Smooth muscle cell (in vitro differentiated cells): ENCODE measurements around the gene SIRT3. TPM values are rescaled to one million over a fixed set of nuclear protein-coding genes. Genes with fewer than 3 reads are reported as not detected.
"Not testable (repeated sequence)": the region's sequence is repeated elsewhere in the genome, so short reads cannot be mapped to it uniquely, and the experiment has no call there.

Source experiments
- DNase-seq: peaks from one replicate; lab custom pipeline; 2025; ENCODE audit not compliant: unreplicated experiment; lab: John Stamatoyannopoulos, UW
- H2AFZ ChIP-seq: fragments of 200-600 bp; sonication (generic); 2 replicates; pipeline ENCODE4 v1.6.0; 2016; ENCODE audit warnings: antibody characterized with exemption, low read depth, mild to moderate bottlenecking
- H3F3A ChIP-seq: fragments of 200-600 bp; sonication (generic); 2 replicates; pipeline ENCODE4 v1.6.0; 2017; ENCODE audit warnings: antibody characterized with exemption, low read depth
- H3K27ac ChIP-seq: fragments of 200-600 bp; sonication (generic); 2 replicates; pipeline ENCODE4 v1.5.1; 2016; ENCODE audit warnings: low read depth, mild to moderate bottlenecking
- H3K27me3 ChIP-seq: fragments of 200-600 bp; sonication (generic); 2 replicates; pipeline ENCODE4 v1.6.1; 2016; ENCODE audit warnings: low read depth, mild to moderate bottlenecking
- H3K36me3 ChIP-seq: fragments of 200-600 bp; sonication (generic); 2 replicates; pipeline ENCODE4 v1.5.1; 2016; ENCODE audit warnings: low read depth
- H3K4me1 ChIP-seq: fragments of 200-600 bp; sonication (generic); 2 replicates; pipeline ENCODE4 v1.5.1; 2016; ENCODE audit warnings: low read depth
- H3K4me2 ChIP-seq: fragments of 200-600 bp; sonication (generic); 2 replicates; pipeline ENCODE4 v1.6.0; 2016; ENCODE audit warnings: mild to moderate bottlenecking
- H3K4me3 ChIP-seq: fragments of 200-600 bp; sonication (generic); 2 replicates; pipeline ENCODE4 v1.5.1; 2016; ENCODE audit warnings: mild to moderate bottlenecking
- H3K79me2 ChIP-seq: fragments of 200-600 bp; sonication (generic); 2 replicates; pipeline ENCODE4 v1.6.0; 2016; ENCODE audit warnings: low read depth, mild to moderate bottlenecking
- H3K9ac ChIP-seq: fragments of 200-600 bp; sonication (generic); 2 replicates; pipeline ENCODE4 v1.6.0; 2016; ENCODE audit warnings: low read depth
- H3K9me3 ChIP-seq: fragments of 200-600 bp; sonication (generic); replicated peaks from 2 replicates; pipeline ENCODE4 v1.5.1; 2016; ENCODE audit warnings: low read depth
- H4K20me1 ChIP-seq: fragments of 200-600 bp; sonication (generic); 2 replicates; pipeline ENCODE4 v1.6.0; 2016; ENCODE audit warnings: low read depth
- CTCF ChIP-seq: fragments of 200-600 bp; sonication (generic); IDR thresholded peaks from 2 replicates; pipeline ENCODE4 v1.5.1; 2017; ENCODE audit warnings: borderline replicate concordance, mild to moderate bottlenecking, antibody characterized with exemption; ENCODE audit not compliant: insufficient read depth, poor library complexity, severe bottlenecking
- WGBS: methylation state at CpG from one replicate; pipeline ENCODE4 v1.1.7; 2016; ENCODE audit warnings: low lambda C conversion rate; 5-methylcytosine and 5-hydroxymethylcytosine counted together
- polyA plus RNA-seq: library from polyadenylated mRNA; unstranded; fragments of >200 nt; fragmentation: Nextera tagmentation; extraction: Ambion mirVana; gene quantifications from 2 replicates; pipeline ENCODE4 v1.2.1, GENCODE V29; 2016
- total RNA-seq: library from RNA; depleted of rRNA; stranded (reverse); fragments of >200 nt; gene quantifications from 2 replicates; pipeline ENCODE4 v1.2.3, GENCODE V29; 2014

The SIRT3 gene
- total and polyA plus RNA-seq, 2 experiments from 2014 or later: 13.0 to 19.8 TPM

GRCh38 chr11:223026-223789 lies 12.9 kb downstream of the SIRT3 start:
- Histone ChIP-seq H4K20me1 (no peaks in the 10 kb centered on the region), H3K27me3 (no peaks in the 10 kb centered on the region), H3K79me2 (peaks cover 4% of the 10 kb centered on the region), H3K27ac (no peak overlapping the region), H3K9me3 (no peaks in the 10 kb centered on the region), H3K4me2 (no peak overlapping the region), H3K9ac (no peak overlapping the region), H3K36me3 (no peaks in the 10 kb centered on the region), H3K4me1 (no peaks in the 10 kb centered on the region), H3K4me3 (no peak overlapping the region), H3F3A (no peaks in the 10 kb centered on the region), H2AFZ (no peak overlapping the region)
- no peak for DNase-seq
- no peak for TF ChIP-seq CTCF
- WGBS: 89% methylated on average over 16 of the region's 16 CpGs

GRCh38 chr11:221998-222789 lies 13.9 kb downstream of the SIRT3 start:
- no peak overlapping the region for H3K9ac ChIP-seq
- H3K27me3 ChIP-seq: no peaks in the 10 kb centered on the region
- H3K27ac ChIP-seq: no peak overlapping the region
- H2AFZ ChIP-seq: no peak overlapping the region
- no peaks in the 10 kb centered on the region for H3F3A ChIP-seq
- 93% methylated on average over 14 of the region's 14 CpGs for WGBS
- H3K9me3 ChIP-seq: no peaks in the 10 kb centered on the region
- TF ChIP-seq CTCF: no peak
- DNase-seq: no peak
- H3K4me2 ChIP-seq: no peak overlapping the region
- no peaks in the 10 kb centered on the region for H3K79me2 ChIP-seq
- H3K4me3 ChIP-seq: no peak overlapping the region
- H3K4me1 ChIP-seq: no peaks in the 10 kb centered on the region
- no peaks in the 10 kb centered on the region for H4K20me1 ChIP-seq
- H3K36me3 ChIP-seq: no peaks in the 10 kb centered on the region

GRCh38 chr11:221539-221938 lies 14.6 kb downstream of the SIRT3 start:
- Histone ChIP-seq H3K4me2 (no peak overlapping the region), H3K79me2 (no peaks in the 10 kb centered on the region), H3F3A (no peaks in the 10 kb centered on the region), H3K4me3 (no peak overlapping the region), H3K27ac (no peak overlapping the region), H3K4me1 (no peaks in the 10 kb centered on the region), H4K20me1 (no peaks in the 10 kb centered on the region), H3K27me3 (no peaks in the 10 kb centered on the region), H3K9ac (no peak overlapping the region), H3K9me3 (no peaks in the 10 kb centered on the region), H3K36me3 (no peaks in the 10 kb centered on the region), H2AFZ (no peak overlapping the region)
- WGBS: 88% methylated on average over 7 of the region's 7 CpGs
- DNase-seq: no peak
- no peak for TF ChIP-seq CTCF

GRCh38 chr11:220641-221215 lies 15.4 kb downstream of the SIRT3 start:
- H3K4me3 ChIP-seq, H3K36me3 ChIP-seq, H3K9me3 ChIP-seq, H3K27ac ChIP-seq, H4K20me1 ChIP-seq, H3K27me3 ChIP-seq, H3K4me2 ChIP-seq, H3F3A ChIP-seq, H2AFZ ChIP-seq, H3K4me1 ChIP-seq, H3K79me2 ChIP-seq, DNase-seq, H3K9ac ChIP-seq: not testable (repeated sequence)
- WGBS: 79% methylated on average over 2 of the region's 3 CpGs
